GM21447 (cell line): ENCODE data around the gene DLX4.

Experiments used
- ATAC-seq: cut with Tn5 transposase; IDR thresholded peaks from one replicate; pipeline ENCODE4 v1.9.1; 2021; ENCODE audit not compliant: unreplicated experiment

The DLX4 gene

GRCh38 chr17:49986396-49987289, 17.7 kb downstream of the DLX4 start:
- ATAC-seq, result no peak

- no peak for ATAC-seq
Measured at GRCh38 chr17:49987290-49987585, 18.2 kb downstream of the DLX4 start.

- no peak for ATAC-seq
Measured at GRCh38 chr17:49987681-49988441, 18.9 kb downstream of the DLX4 start.

GRCh38 chr17:49989518-49989880, 20.5 kb downstream of the DLX4 start:
- no peak for ATAC-seq

- ATAC-seq, result no peak
Measured at GRCh38 chr17:49990331-49990730, 21.3 kb downstream of the DLX4 start.

GRCh38 chr17:49990921-49991320, 21.9 kb downstream of the DLX4 start:
- no peak for ATAC-seq

- ATAC-seq, result no peak
Measured at GRCh38 chr17:49991409-49991808, 22.4 kb downstream of the DLX4 start.

- no peak for ATAC-seq
Measured at GRCh38 chr17:49992191-49992932, 23.4 kb downstream of the DLX4 start.

GRCh38 chr17:49992933-49993422, 24.0 kb downstream of the DLX4 start:
- no peak for ATAC-seq

- no peak for ATAC-seq
Measured at GRCh38 chr17:49993423-49994060, 24.6 kb downstream of the DLX4 start.

GRCh38 chr17:49994085-49995054, 25.4 kb downstream of the DLX4 start:
- ATAC-seq, result no peak

- no peak for ATAC-seq
Measured at GRCh38 chr17:49995055-49995738, 26.2 kb downstream of the DLX4 start, which contains the start of gene DLX3. Gene DLX3, minus strand, starts transcription at chr17:49995224. Its CDS starts 226 bp downstream, at chr17:49994998.

- ATAC-seq, result no peak
Measured at GRCh38 chr17:49996121-49996494, 27.1 kb downstream of the DLX4 start.

- ATAC-seq, result no peak
Measured at GRCh38 chr17:49996495-49997300, 27.7 kb downstream of the DLX4 start.

- ATAC-seq, result no peak
Measured at GRCh38 chr17:49997301-49997650, 28.3 kb downstream of the DLX4 start.

- no peak for ATAC-seq
Measured at GRCh38 chr17:49997773-49998703, 29.0 kb downstream of the DLX4 start.

- ATAC-seq, result no peak
Measured at GRCh38 chr17:49998836-49999511, 30.0 kb downstream of the DLX4 start.
